GM12891 (cell line): ENCODE measurements around the gene MORN2.

Experiments used
- PAX5 ChIP-seq: IDR thresholded peaks from 2 replicates; pipeline ENCODE4 v1.6.1; 2011; ENCODE audit warnings: low read length, moderate library complexity, mild to moderate bottlenecking; ENCODE audit not compliant: insufficient read depth, severe bottlenecking
- POLR2A ChIP-seq: IDR thresholded peaks from 2 replicates; pipeline ENCODE4 v1.6.1; 2011; ENCODE audit warnings: low read depth, low read length, control low read depth
- POLR2AphosphoS5 ChIP-seq: IDR thresholded peaks from 2 replicates; pipeline ENCODE4 v1.6.1; 2011; ENCODE audit warnings: low read depth, low read length, control low read depth
- SPI1 ChIP-seq: IDR thresholded peaks from 2 replicates; pipeline ENCODE4 v1.6.1; 2011; ENCODE audit warnings: low read depth, low read length, control low read depth
- TAF1 ChIP-seq: IDR thresholded peaks from 2 replicates; pipeline ENCODE4 v1.6.1; 2011; ENCODE audit warnings: low read depth, low read length, control low read depth

- TF ChIP-seq POLR2A: no peak
- no peak for TF ChIP-seq TAF1
- no peak for TF ChIP-seq POLR2AphosphoS5
- no peak for TF ChIP-seq SPI1
- TF ChIP-seq PAX5: no peak
Observed at GRCh38 chr2:38922389-38922788, 46.6 kb downstream of the MORN2 start.
